Prostate gland (tissue), 2 donors: Measurements from ENCODE around the gene CTNNA3. TPM values are rescaled to one million over a fixed set of nuclear protein-coding genes. Genes with fewer than 3 reads are reported as not detected.

Experiments
- DNase-seq: peaks from one replicate; pipeline ENCODE4 v3.0.0-alpha.2; 2019; ENCODE audit warnings: low spot score
- H3K27ac ChIP-seq, 2 donors: fragments of 200-600 bp; sonication (generic); 2 replicates each; pipeline ENCODE4 v1.5.1; 2017 to 2019
- H3K27me3 ChIP-seq: fragments of 200-600 bp; sonication (generic); replicated peaks from 2 replicates; pipeline ENCODE4 v1.5.1; 2019; ENCODE audit not compliant: insufficient read depth
- H3K36me3 ChIP-seq, 2 donors: fragments of 200-600 bp; sonication (generic); 1 replicate in 1 of 2; 2 replicates in 1 of 2; pipeline versions ENCODE4 v1.5.1 to v1.8.1; 2017 to 2019
- H3K4me1 ChIP-seq: fragments of 200-600 bp; sonication (generic); replicated peaks from 2 replicates; pipeline ENCODE4 v1.5.1; 2019
- H3K4me3 ChIP-seq, 2 donors: fragments of 200-600 bp; sonication (generic); 2 replicates each; pipeline ENCODE4 v1.5.1; 2017 to 2019
- H3K9me3 ChIP-seq: fragments of 200-600 bp; sonication (generic); 2 replicates; pipeline ENCODE4 v1.5.1; 2017
- POLR2A ChIP-seq: fragments of 450-650 bp; IDR thresholded peaks from one replicate; pipeline ENCODE4 v1.6.1; 2016; ENCODE audit warnings: antibody characterized with exemption, mild to moderate bottlenecking
- POLR2AphosphoS5 ChIP-seq: sonication (generic); formaldehyde crosslinking; IDR thresholded peaks from one replicate; pipeline ENCODE4 v1.6.1; 2017; ENCODE audit warnings: antibody characterized with exemption
- WGBS: methylation state at CpG from one replicate; pipeline ENCODE4 v1.1.5; 2018; 5-methylcytosine and 5-hydroxymethylcytosine counted together
- intact Hi-C: fragments of 100-400 bp; cut with DNase I; formaldehyde crosslinking; loops from one replicate; pipeline ENCODE4 v1.14.2; 2022
- total RNA-seq, 2 donors: library from RNA; depleted of rRNA; stranded (reverse); fragments of >200 nt; gene quantifications; one replicate each; pipeline ENCODE4 v1.1.0, GENCODE V29; 2016
- TF ChIP-seq, protein P1 (sequence below), 4 experiments: fragments of 200-600 bp in 2 of 4; fragments of 450-650 bp in 2 of 4; sonication (generic) in 2 of 4; IDR thresholded peaks; 1 replicate in 3 of 4; 2 replicates in 1 of 4; pipeline ENCODE4 v1.5.1; 2016 to 2019; ENCODE audit warnings: antibody characterized with exemption in 4 of 4, mild to moderate bottlenecking in 2 of 4, moderate library complexity in 2 of 4

Gene CTNNA3
- total RNA-seq, 2 donors from 2014 or later, result 0.27 to 7.2 TPM

DNA sequence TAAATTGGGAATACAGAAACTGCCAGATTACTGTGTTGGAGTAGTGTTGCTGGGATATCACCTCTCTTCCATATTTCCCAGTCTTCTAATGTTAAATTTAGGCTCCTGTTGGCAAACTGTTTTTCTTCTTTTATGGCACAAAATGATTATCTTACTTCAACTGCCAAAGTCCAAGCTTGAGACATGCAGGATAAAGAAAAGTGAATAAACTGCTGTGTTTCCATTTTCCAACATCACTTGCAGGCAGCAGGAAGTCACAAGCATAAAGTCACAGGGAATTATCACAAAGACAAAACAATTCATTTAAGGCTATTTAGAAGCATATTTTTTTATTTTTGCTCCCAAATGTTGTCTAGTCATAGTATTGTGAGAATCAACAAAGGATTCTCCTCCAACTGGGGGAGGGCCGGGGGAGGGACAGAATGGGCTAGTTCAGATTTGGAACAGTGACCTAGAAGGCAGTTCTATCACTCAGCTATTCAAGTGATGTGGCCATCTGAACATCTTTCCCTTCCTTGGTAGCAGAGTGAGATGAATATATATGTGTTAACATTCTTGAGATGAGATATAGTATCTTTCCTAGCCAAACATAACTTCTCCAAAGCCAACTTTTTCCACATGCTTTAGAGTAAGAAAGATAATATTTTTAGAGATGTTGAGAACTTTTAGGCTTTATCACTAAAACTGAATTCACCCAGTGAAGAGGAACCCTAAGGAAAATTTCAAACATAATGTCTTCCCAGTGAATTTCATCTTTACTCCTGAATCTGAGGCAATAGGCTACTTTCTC lies 364.7 kb downstream of the CTNNA3 start:
- intact Hi-C loops, result no loop called here
- no peak overlapping the region for H3K27ac ChIP-seq
- no peaks in the 10 kb centered on the region for H3K27me3 ChIP-seq
- no peak for TF ChIP-seq POLR2AphosphoS5
- no peaks in the 10 kb centered on the region for H3K36me3 ChIP-seq
- H3K4me1 ChIP-seq, result no peaks in the 10 kb centered on the region
- no peaks in the 10 kb centered on the region for H3K9me3 ChIP-seq
- H3K4me3 ChIP-seq, result no peak overlapping the region
- no peak for DNase-seq
- WGBS, result 92% methylated on average over 1 of the region's 1 CpG

DNA sequence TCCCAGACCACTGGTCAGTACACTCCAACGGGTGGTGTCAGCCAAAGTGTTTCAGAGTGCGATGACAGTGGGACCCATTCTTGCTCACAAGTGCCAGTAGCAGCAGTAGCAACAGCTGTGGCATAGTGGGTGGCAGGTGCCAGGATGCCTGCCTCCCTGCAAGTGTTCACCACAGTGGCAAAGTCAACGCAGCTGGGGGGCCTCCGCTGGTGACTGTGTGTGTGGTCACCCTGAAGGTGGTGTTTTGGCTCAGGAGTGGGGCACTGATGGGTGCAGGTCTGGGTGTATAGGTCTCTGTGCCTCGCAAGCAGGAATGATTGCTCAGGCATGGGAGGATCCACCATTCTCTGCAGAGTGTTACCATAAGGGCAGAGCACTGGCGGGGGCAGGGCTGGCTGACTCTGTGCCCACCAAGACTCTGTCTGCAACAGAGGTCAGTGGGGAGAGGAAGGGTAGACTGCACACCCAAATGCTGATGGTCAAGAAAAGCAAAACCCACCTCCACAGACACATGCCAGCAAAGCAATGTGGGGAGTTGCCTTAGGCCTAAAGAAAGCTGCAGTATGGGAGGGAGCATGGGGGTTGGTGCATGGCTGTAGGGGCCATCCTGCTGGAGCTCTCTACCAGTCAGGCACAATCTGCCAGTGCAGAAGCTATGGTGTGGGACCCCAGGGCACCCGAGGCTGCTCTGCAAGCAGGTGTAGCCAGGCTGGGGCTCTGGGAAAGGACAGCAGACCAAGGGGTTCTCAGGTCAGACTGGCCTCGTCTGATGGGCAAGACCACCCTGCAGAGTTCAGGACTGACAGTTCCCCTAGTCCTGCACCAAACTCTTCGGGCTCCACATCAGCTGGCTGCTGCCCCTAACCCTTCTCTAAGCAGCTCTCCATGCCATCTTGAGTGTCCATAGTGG lies 368.1 kb downstream of the CTNNA3 start:
- 77% methylated on average over 9 of the region's 9 CpGs for WGBS
- Histone ChIP-seq H3K27ac (no peak overlapping the region), H3K4me1 (no peaks in the 10 kb centered on the region), H3K36me3 (no peaks in the 10 kb centered on the region), H3K27me3 (no peaks in the 10 kb centered on the region), H3K9me3 (no peaks in the 10 kb centered on the region), H3K4me3 (no peak overlapping the region)
- intact Hi-C loops, result no loop called here
- no peak for DNase-seq
- TF ChIP-seq POLR2A, result no peak
- TF ChIP-seq, protein P1, sequence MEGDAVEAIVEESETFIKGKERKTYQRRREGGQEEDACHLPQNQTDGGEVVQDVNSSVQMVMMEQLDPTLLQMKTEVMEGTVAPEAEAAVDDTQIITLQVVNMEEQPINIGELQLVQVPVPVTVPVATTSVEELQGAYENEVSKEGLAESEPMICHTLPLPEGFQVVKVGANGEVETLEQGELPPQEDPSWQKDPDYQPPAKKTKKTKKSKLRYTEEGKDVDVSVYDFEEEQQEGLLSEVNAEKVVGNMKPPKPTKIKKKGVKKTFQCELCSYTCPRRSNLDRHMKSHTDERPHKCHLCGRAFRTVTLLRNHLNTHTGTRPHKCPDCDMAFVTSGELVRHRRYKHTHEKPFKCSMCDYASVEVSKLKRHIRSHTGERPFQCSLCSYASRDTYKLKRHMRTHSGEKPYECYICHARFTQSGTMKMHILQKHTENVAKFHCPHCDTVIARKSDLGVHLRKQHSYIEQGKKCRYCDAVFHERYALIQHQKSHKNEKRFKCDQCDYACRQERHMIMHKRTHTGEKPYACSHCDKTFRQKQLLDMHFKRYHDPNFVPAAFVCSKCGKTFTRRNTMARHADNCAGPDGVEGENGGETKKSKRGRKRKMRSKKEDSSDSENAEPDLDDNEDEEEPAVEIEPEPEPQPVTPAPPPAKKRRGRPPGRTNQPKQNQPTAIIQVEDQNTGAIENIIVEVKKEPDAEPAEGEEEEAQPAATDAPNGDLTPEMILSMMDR (IDR thresholded peaks at IDR 0.05), result no peak
- TF ChIP-seq POLR2AphosphoS5, result no peak

DNA sequence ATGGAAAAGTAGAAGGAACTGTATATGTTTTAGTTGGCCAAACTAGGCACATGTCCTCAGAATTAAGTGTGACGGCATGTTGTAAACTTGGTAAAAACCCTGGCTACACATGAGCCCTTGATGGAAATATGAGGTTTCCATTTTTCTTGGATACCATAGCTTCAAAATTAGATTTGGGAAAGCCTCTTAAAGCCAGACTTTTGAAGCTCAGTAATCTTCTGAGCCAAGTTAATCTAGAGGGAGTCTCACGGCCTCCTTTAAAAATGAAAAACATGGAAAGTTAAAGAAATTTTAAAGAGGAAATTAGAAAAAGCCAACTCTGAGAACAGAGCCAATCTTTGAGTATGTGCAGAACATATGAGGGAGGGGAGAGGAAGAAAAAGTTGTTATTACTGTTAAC lies 376.0 kb downstream of the CTNNA3 start:
- intact Hi-C loops, result no loop called here
- H3K27me3 ChIP-seq, result no peaks in the 10 kb centered on the region
- TF ChIP-seq, protein P1 (IDR thresholded peaks at IDR 0.05), result no peak
- no peak for TF ChIP-seq POLR2AphosphoS5
- no peak for TF ChIP-seq POLR2A
- no peaks in the 10 kb centered on the region for H3K9me3 ChIP-seq
- no peak overlapping the region for H3K4me3 ChIP-seq
- no peaks in the 10 kb centered on the region for H3K36me3 ChIP-seq
- H3K4me1 ChIP-seq, result no peaks in the 10 kb centered on the region
- H3K27ac ChIP-seq, result no peak overlapping the region
- 35% methylated on average over 2 of the region's 2 CpGs for WGBS
- no peak for DNase-seq

DNA sequence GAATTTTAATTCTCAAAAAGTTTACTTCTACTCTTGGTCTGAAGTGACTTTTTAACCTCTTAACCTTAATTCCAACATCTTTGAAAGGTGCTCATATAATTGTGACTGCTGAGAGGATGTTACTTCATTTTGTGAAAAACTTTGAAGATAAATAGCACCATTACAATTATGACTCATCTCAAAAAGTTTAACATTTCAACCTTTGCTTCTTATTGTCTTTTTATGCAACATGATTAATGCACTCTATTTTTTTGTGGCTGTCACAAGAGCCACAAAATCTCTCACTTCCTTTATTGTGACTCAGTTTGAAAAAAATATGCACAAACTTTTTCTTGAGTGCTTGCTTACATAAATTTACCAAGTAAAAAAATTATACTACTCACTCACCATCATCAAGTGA lies 387.1 kb downstream of the CTNNA3 start:
- Histone ChIP-seq H3K27ac (no peak overlapping the region), H3K4me1 (no peaks in the 10 kb centered on the region), H3K27me3 (no peaks in the 10 kb centered on the region), H3K9me3 (no peaks in the 10 kb centered on the region), H3K36me3 (no peaks in the 10 kb centered on the region), H3K4me3 (no peak overlapping the region)
- intact Hi-C loops, result no loop called here
- TF ChIP-seq POLR2A, result no peak
- no peak for TF ChIP-seq POLR2AphosphoS5
- TF ChIP-seq, protein P1 (IDR thresholded peaks at IDR 0.05), result no peak
- no peak for DNase-seq

DNA sequence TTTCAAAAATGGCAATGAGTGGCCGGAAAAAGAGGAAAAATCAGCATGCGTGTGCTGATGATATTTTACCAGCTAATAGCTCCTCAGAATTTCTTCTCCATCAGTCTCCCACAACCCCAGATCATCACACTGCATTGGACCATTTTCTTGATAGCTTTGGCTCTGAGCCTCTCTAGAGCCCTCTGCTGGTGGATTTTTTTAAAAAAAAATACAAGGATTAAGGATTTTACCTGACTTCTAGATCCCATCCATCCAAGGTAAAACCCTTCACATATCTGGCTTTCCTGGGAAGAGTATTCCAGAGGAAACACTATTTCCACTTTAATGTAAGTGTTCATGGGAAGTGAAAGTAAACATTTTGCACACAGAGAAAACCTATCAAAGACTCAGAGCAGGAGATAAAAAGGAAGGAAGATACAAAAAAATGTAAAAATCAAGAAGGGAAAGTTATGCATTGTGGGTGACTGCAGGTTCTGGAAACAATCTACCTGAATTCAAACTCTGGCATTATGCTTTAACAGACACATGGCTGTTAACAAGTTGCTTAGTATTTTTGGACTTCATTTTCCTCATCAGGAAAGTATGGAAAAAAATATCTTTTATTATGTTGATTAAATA lies 389.3 kb downstream of the CTNNA3 start:
- TF ChIP-seq POLR2A (no peak), POLR2AphosphoS5 (no peak)
- TF ChIP-seq, protein P1 (IDR thresholded peaks at IDR 0.05), result peak in 2 of 4 experiments; percentile 16 to 32
- Histone ChIP-seq H3K4me3 (no peak overlapping the region), H3K4me1 (no peaks in the 10 kb centered on the region), H3K36me3 (no peaks in the 10 kb centered on the region), H3K27me3 (no peaks in the 10 kb centered on the region), H3K27ac (no peak overlapping the region), H3K9me3 (no peaks in the 10 kb centered on the region)
- no peak for DNase-seq
- 91% methylated on average over 2 of the region's 2 CpGs for WGBS
- intact Hi-C loops, result no loop called here
